Fibroblast of the aortic adventitia (primary cell): ENCODE measurements around the gene ELF1. TPM values are rescaled to one million over a fixed set of nuclear protein-coding genes. Genes with fewer than 3 reads are reported as not detected.

Source experiments
- DNase-seq: peaks from one replicate; pipeline ENCODE4 v3.0.0-alpha.2; 2010; ENCODE audit warnings: low read depth
- H3K4me3 ChIP-seq: 2 replicates; pipeline ENCODE4 v1.5.1; 2011; ENCODE audit warnings: low read depth, mild to moderate bottlenecking, control low read depth, low read length, moderate library complexity
- total RNA-seq: library from RNA; depleted of rRNA; stranded (reverse); fragments of >200 nt; gene quantifications from 2 replicates; pipeline ENCODE4 v1.2.3, GENCODE V29; 2012; ENCODE audit warnings: low replicate concordance
- TF ChIP-seq, protein P1 (sequence below): IDR thresholded peaks from 2 replicates; pipeline ENCODE4 v1.5.1; 2011; ENCODE audit warnings: mild to moderate bottlenecking, low read length, control low read depth, inconsistent platforms; ENCODE audit not compliant: insufficient read depth

The ELF1 gene
- total RNA-seq, 1 donor = 47.0 TPM

DNA sequence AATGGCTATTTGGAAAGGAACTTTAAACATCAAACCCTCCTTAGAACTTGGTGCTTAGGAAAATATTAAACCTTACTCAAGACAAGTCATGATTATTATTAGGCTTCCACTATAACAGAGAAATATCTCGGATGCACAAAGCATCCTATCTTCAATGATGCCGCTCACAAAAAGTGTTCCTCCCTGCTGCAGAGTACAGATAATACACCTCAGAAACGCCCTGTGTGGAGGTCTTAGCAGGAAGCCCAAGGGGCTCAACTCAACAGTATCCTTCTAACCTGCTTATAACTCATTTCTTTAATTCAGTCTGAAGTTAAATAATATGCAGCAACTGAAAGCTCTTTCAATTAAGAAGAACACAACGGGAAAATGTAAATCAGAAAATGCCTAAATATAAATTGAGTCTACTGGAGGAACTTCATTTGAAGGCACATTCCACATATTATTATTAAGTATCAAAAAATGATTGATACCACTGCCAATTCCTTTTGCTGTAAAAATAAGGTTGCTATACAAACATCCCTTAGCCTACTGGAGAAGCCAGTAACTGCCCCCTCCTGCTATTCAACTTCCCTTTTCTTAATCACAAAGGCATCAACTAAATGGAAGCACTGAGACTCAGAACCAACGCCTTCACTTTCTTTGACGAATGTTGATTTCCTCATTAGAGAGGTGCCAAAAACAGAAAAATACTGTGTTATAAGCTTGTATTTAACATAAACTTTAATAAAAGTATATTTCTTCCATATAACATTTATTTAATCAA is 12.0 kb downstream of the ELF1 start:
- TF ChIP-seq, protein P1, sequence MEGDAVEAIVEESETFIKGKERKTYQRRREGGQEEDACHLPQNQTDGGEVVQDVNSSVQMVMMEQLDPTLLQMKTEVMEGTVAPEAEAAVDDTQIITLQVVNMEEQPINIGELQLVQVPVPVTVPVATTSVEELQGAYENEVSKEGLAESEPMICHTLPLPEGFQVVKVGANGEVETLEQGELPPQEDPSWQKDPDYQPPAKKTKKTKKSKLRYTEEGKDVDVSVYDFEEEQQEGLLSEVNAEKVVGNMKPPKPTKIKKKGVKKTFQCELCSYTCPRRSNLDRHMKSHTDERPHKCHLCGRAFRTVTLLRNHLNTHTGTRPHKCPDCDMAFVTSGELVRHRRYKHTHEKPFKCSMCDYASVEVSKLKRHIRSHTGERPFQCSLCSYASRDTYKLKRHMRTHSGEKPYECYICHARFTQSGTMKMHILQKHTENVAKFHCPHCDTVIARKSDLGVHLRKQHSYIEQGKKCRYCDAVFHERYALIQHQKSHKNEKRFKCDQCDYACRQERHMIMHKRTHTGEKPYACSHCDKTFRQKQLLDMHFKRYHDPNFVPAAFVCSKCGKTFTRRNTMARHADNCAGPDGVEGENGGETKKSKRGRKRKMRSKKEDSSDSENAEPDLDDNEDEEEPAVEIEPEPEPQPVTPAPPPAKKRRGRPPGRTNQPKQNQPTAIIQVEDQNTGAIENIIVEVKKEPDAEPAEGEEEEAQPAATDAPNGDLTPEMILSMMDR = no peak
- no peak for DNase-seq
- no peak overlapping the region for H3K4me3 ChIP-seq

DNA sequence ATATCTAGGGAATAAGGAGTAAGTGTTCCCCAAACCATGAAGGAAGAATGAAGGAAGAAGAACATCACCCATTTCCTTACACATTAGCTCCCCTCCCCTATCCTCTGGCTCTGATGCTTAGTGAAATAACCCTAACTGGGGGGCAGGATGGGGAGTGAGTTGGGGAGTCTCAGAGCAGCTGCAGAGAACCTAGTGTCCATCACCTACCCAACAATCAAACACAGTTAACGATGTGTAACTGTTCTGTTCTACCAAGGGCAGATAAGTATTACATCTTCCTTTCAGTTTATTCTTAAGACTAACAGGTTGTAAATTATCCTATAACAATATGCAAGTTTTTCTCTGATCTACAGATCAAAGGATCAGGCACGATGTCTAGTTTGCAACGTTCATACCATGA is 12.8 kb downstream of the ELF1 start:
- no peak overlapping the region for H3K4me3 ChIP-seq
- TF ChIP-seq, protein P1 = no peak
- no peak for DNase-seq

- no peak for DNase-seq
- TF ChIP-seq, protein P1 = no peak
- no peak overlapping the region for H3K4me3 ChIP-seq
Observed at GRCh38 chr13:41005704-41006103, 13.4 kb downstream of the ELF1 start.

DNA sequence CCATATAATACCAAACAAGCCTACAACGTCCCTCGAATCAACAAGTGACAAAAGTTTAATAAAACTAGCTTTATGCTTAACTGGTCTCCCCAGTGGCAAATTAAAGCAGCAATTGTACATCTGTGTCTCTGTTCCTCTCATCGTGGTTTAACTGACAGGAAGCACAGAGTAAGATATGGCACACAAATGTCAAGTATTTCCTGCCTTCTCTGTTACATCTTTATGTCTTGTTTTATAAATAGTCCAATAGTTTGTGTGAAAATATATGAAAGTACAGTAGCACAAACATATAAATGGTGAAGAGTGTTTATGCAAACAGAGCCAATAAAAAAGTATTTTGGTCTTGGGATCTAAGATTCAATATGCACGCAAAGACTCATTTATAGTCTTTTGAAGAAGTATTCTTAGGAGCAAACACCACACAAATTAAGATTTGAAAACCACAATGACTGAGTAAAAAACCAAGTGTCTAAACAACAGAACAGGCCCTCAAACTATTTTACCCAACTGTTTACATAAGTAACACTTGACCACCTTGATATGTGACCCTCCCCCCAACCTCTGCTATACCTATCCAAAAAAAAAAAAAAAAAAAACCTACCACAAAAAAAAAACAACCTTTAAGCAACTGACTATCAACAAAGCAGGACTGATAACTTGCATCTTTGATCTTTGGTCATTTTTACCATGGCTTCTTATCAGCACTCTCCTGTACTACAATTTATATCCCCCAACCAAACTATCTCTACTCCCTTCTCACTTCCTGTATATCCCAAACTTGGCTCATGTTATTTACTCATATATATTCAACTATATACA is 14.0 kb downstream of the ELF1 start:
- DNase-seq = no peak
- TF ChIP-seq, protein P1 = no peak
- H3K4me3 ChIP-seq = no peak overlapping the region

GRCh38 chr13:41002606-41003005 is 16.5 kb downstream of the ELF1 start:
- H3K4me3 ChIP-seq = no peak overlapping the region
- no peak for DNase-seq
- TF ChIP-seq, protein P1 = no peak

DNA sequence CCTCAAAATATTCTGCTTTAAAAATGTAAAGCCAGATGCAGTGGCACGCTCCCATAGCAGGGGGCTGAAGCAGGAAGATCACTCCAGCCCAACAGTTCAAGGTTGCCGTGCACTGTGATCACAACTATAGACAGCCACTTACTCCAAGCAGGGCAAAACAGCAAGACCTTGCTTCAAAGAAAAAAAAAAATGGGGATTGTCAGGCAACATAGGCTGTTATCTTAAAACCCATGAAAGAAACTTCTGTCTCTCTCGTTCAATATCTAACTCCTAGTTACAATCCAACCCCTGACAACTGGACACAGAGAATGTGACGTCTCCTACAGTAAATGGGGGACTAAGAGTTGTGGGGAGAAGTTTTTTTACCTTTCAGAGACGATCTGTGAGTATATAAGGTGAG is 17.4 kb downstream of the ELF1 start:
- H3K4me3 ChIP-seq = no peak overlapping the region
- TF ChIP-seq, protein P1 = no peak
- no peak for DNase-seq
